BLaER1 (cell line): Measurements from ENCODE around the gene ZNF205.
"Not testable (repeated sequence)": the region's sequence is repeated elsewhere in the genome, so short reads cannot be mapped to it uniquely, and the experiment has no call there.

ENCODE experiments used
- H3K27ac ChIP-seq: shearing (Covaris generic); formaldehyde crosslinking; 2 replicates; pipeline ENCODE4 v1.8.1; 2022
- H3K27me3 ChIP-seq: shearing (Covaris generic); formaldehyde crosslinking; 2 replicates; pipeline ENCODE4 v1.8.1; 2022
- H3K36me3 ChIP-seq: shearing (Covaris generic); formaldehyde crosslinking; 2 replicates; pipeline ENCODE4 v1.8.1; 2022
- H3K4me1 ChIP-seq: shearing (Covaris generic); formaldehyde crosslinking; 2 replicates; pipeline ENCODE4 v1.8.1; 2022
- H3K4me2 ChIP-seq: shearing (Covaris generic); formaldehyde crosslinking; 2 replicates; pipeline ENCODE4 v1.8.1; 2022
- H3K4me3 ChIP-seq: shearing (Covaris generic); formaldehyde crosslinking; 2 replicates; pipeline ENCODE4 v1.8.1; 2022
- H3K9ac ChIP-seq: shearing (Covaris generic); formaldehyde crosslinking; 2 replicates; pipeline ENCODE4 v1.8.1; 2022
- H3K9me3 ChIP-seq: shearing (Covaris generic); formaldehyde crosslinking; 2 replicates; pipeline ENCODE4 v1.8.1; 2022
- H4K20me1 ChIP-seq: shearing (Covaris generic); formaldehyde crosslinking; 2 replicates; pipeline ENCODE4 v1.8.1; 2022
- Cebpa-rat ChIP-seq: shearing (Covaris generic); IDR thresholded peaks from 2 replicates; pipeline ENCODE4 v1.8.1; 2022

ZNF205 gene

GRCh38 chr16:3112058-3112880 is at the start of gene ZNF205:
Gene ZNF205 (plus strand): TSS chr16:3112586. CDS start chr16:3113431, 845 bp downstream.
- no peak for TF ChIP-seq Cebpa-rat
- Histone ChIP-seq H3K9me3 (no peaks in the 10 kb centered on the region), H3K4me1 (peaks cover 3% of the 10 kb centered on the region), H3K27ac (no peak within 1 kb of the TSS), H3K4me3 (no peak within 1 kb of the TSS), H3K36me3 (no peaks in the 10 kb centered on the region), H4K20me1 (no peaks in the 10 kb centered on the region), H3K9ac (no peak within 1 kb of the TSS), H3K27me3 (peaks cover 52% of the 10 kb centered on the region), H3K4me2 (no peak within 1 kb of the TSS)

GRCh38 chr16:3063625-3064386 is 48.6 kb upstream of the ZNF205 start:
- Histone ChIP-seq H3K27ac (no peak overlapping the region), H3K9ac (no peak overlapping the region), H4K20me1 (no peaks in the 10 kb centered on the region), H3K27me3 (no peaks in the 10 kb centered on the region), H3K4me2 (no peak overlapping the region), H3K4me3 (no peak overlapping the region), H3K9me3 (no peaks in the 10 kb centered on the region), H3K36me3 (no peaks in the 10 kb centered on the region), H3K4me1 (peaks cover 35% of the 10 kb centered on the region)
- no peak for TF ChIP-seq Cebpa-rat

- peaks cover 27% of the 10 kb centered on the region for H3K4me1 ChIP-seq
- H3K36me3 ChIP-seq, result no peaks in the 10 kb centered on the region
- H3K4me2 ChIP-seq, result no peak within 1 kb of the TSS
- no peak for TF ChIP-seq Cebpa-rat
- no peak within 1 kb of the TSS for H3K4me3 ChIP-seq
- no peaks in the 10 kb centered on the region for H3K9me3 ChIP-seq
- no peaks in the 10 kb centered on the region for H3K27me3 ChIP-seq
- H4K20me1 ChIP-seq, result no peaks in the 10 kb centered on the region
- H3K9ac ChIP-seq, result no peak within 1 kb of the TSS
- H3K27ac ChIP-seq, result peak within 1 kb of the TSS; percentile 2; the same call in 1 of the 2 replicates
Observed at GRCh38 chr16:3065069-3065741, 47.2 kb upstream of the ZNF205 start, which contains the start of gene IL32. Gene IL32 (plus strand): TSS chr16:3065640. CDS start chr16:3065812, 172 bp downstream.

- Histone ChIP-seq H3K4me2 (no peak overlapping the region), H3K4me3 (no peak overlapping the region), H3K27ac (peak overlapping the region; percentile 2; the same call in 1 of the 2 replicates)
Observed at GRCh38 chr16:3065742-3066439, 46.5 kb upstream of the ZNF205 start.

GRCh38 chr16:3066440-3066748 is 46.0 kb upstream of the ZNF205 start:
- H3K27ac ChIP-seq, result no peak overlapping the region
- H3K4me2 ChIP-seq, result no peak overlapping the region
- no peak overlapping the region for H3K4me3 ChIP-seq

More at GRCh38 chr16:3065742-3066439, 46.5 kb upstream of the ZNF205 start:
- Histone ChIP-seq H3K36me3 (no peaks in the 10 kb centered on the region), H4K20me1 (no peaks in the 10 kb centered on the region), H3K27me3 (no peaks in the 10 kb centered on the region), H3K9ac (no peak overlapping the region), H3K9me3 (no peaks in the 10 kb centered on the region), H3K4me1 (peaks cover 30% of the 10 kb centered on the region)
- no peak for TF ChIP-seq Cebpa-rat

GRCh38 chr16:3068487-3068886 is 43.9 kb upstream of the ZNF205 start:
- H3K4me2 ChIP-seq, result no peak overlapping the region
- H3K27ac ChIP-seq, result peak overlapping the region; percentile 18; the same call in 1 of the 2 replicates
- no peaks in the 10 kb centered on the region for H3K9me3 ChIP-seq
- H3K4me3 ChIP-seq, result no peak overlapping the region
- peaks cover 55% of the 10 kb centered on the region for H3K4me1 ChIP-seq
- TF ChIP-seq Cebpa-rat, result no peak
- H4K20me1 ChIP-seq, result no peaks in the 10 kb centered on the region
- H3K9ac ChIP-seq, result no peak overlapping the region
- no peaks in the 10 kb centered on the region for H3K36me3 ChIP-seq
- H3K27me3 ChIP-seq, result no peaks in the 10 kb centered on the region

More at GRCh38 chr16:3066440-3066748, 46.0 kb upstream of the ZNF205 start:
- Histone ChIP-seq H3K27me3 (no peaks in the 10 kb centered on the region), H3K9me3 (no peaks in the 10 kb centered on the region), H3K4me1 (peaks cover 35% of the 10 kb centered on the region), H4K20me1 (no peaks in the 10 kb centered on the region), H3K9ac (no peak overlapping the region), H3K36me3 (no peaks in the 10 kb centered on the region)
- TF ChIP-seq Cebpa-rat, result no peak

DNA sequence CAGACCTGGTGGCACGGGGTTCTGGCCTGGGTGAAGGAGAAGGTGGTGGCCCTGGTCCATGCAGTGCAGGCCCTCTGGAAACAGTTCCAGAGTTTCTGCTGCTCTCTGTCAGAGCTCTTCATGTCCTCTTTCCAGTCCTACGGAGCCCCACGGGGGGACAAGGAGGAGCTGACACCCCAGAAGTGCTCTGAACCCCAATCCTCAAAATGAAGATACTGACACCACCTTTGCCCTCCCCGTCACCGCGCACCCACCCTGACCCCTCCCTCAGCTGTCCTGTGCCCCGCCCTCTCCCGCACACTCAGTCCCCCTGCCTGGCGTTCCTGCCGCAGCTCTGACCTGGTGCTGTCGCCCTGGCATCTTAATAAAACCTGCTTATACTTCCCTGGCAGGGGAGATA is 43.2 kb upstream of the ZNF205 start:
- H4K20me1 ChIP-seq, H3K4me3 ChIP-seq, H3K9me3 ChIP-seq, H3K4me2 ChIP-seq, H3K36me3 ChIP-seq, H3K27me3 ChIP-seq, H3K27ac ChIP-seq, H3K9ac ChIP-seq: not testable (repeated sequence)
- peaks cover 61% of the 10 kb centered on the region for H3K4me1 ChIP-seq

DNA sequence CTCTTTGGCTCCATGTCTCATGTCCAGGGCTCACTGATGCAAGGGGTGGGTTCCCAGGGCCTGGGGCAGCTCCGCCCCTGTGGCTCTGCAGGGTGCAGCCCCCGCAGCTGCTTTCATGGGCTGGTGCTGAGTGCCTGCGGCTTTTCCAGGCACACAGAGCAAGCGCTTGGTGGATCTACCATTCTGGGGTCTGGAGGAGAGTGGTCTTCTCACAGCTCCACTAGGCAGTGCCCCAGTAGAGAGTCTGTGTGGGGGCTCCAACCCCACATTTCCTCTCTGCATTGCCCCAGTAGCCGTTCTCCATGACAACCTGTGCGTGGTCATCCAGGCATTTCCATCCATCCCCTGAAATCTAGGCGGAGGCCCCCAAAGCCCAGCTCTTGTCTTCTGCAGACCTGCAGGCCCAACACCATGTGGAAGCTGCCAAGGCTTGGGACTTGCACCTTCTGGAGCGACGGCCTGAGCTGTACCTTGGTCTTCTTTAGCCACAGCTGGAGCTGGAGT is 41.7 kb upstream of the ZNF205 start:
- Histone ChIP-seq H3K9ac (no peak overlapping the region), H3K27ac (no peak overlapping the region), H3K36me3 (no peaks in the 10 kb centered on the region), H3K4me1 (peaks cover 67% of the 10 kb centered on the region), H3K4me2 (peak overlapping the region; percentile 28), H3K9me3 (no peaks in the 10 kb centered on the region), H4K20me1 (no peaks in the 10 kb centered on the region), H3K27me3 (no peaks in the 10 kb centered on the region), H3K4me3 (no peak overlapping the region)
- no peak for TF ChIP-seq Cebpa-rat

DNA sequence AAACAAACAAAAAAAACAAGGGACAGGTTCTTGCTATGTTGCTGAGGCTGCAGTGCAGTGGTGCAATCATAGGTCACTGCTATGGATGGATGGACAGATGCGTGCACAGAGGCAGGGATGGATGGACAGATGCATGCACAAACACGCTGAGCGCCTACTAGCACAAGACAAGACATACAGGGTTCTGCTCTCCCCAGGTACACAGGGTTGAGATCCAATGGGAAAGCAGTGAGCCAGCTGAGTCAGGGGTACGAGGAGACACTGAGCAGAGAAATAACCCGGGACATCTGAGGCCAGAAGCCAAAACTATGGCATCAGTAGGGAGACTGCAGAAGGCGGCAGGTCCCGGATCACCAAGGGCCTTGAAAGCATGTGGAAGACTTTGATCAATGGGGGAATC is 40.7 kb upstream of the ZNF205 start:
- Histone ChIP-seq H3K9ac (no peak overlapping the region), H3K4me1 (peaks cover 76% of the 10 kb centered on the region), H3K4me2 (peak overlapping the region; percentile 28; the same call in 1 of the 2 replicates), H3K36me3 (no peaks in the 10 kb centered on the region), H3K27me3 (no peaks in the 10 kb centered on the region), H3K4me3 (no peak overlapping the region), H3K27ac (no peak overlapping the region), H3K9me3 (no peaks in the 10 kb centered on the region), H4K20me1 (no peaks in the 10 kb centered on the region)
- no peak; the same call in 1 of the 2 replicates for TF ChIP-seq Cebpa-rat

- peaks cover 81% of the 10 kb centered on the region for H3K4me1 ChIP-seq
- H3K4me2 ChIP-seq, result peak overlapping the region; percentile 28; the same call in 1 of the 2 replicates
- not testable (repeated sequence) for H3K9ac ChIP-seq
Observed at GRCh38 chr16:3072148-3072547, 40.2 kb upstream of the ZNF205 start.

DNA sequence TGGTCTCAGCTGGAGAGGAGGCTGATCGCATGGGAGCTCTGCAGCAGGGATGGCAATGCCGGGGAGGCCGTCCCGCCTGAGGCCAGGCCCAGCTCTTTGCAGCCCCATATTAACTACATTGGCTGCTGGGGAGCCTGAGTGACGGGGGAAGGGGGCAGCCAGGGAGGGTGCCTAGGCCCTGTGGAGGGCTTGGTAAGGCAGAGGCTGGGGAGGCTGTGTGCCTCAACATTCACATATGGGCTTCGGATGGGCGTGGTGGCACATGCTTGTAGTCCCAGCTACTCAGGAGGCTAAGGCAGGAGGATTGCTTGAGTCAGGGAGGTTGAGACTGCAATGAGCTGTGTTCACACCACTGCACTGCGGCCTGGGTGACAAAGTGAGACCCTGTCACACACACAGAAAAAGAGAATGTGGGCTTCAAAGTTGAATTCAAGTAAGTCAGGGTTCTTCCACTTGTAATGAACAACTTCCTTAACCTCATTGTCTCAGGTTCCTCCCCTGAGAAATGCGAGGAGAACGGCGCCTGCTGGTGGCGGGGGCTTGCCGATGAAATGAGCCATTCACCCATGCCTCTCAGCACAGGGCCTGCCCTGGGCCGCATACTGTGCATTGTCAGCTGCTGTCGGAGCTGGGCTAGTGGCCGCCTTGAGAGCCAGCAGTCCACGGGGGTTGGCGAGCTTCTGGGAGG is 39.7 kb upstream of the ZNF205 start:
- not testable (repeated sequence) for H3K4me3 ChIP-seq, H3K27ac ChIP-seq, H3K9me3 ChIP-seq, H3K36me3 ChIP-seq, H3K9ac ChIP-seq, H4K20me1 ChIP-seq, H3K27me3 ChIP-seq
- H3K4me1 ChIP-seq, result peaks cover 81% of the 10 kb centered on the region
- H3K4me2 ChIP-seq, result peak overlapping the region; percentile 87

More at GRCh38 chr16:3072148-3072547, 40.2 kb upstream of the ZNF205 start:
- H4K20me1 ChIP-seq, H3K4me3 ChIP-seq, H3K27ac ChIP-seq, H3K27me3 ChIP-seq, H3K9me3 ChIP-seq, H3K36me3 ChIP-seq: not testable (repeated sequence)
